GM23248 (cell line): ENCODE results near the gene ATP2A3.

Experiments
- EZH2 ChIP-seq: fragments of 200-600 bp; sonication (generic); IDR thresholded peaks from 2 replicates; pipeline ENCODE4 v1.6.1; 2018; ENCODE audit warnings: antibody characterized with exemption, mild to moderate bottlenecking; ENCODE audit not compliant: insufficient read depth, poor library complexity, severe bottlenecking
- EZH2phosphoT487 ChIP-seq: fragments of 200-600 bp; sonication (generic); IDR thresholded peaks from 2 replicates; pipeline ENCODE4 v1.6.1; 2018; ENCODE audit warnings: antibody characterized with exemption, moderate library complexity, mild to moderate bottlenecking, low read depth; ENCODE audit not compliant: insufficient read depth

DNA sequence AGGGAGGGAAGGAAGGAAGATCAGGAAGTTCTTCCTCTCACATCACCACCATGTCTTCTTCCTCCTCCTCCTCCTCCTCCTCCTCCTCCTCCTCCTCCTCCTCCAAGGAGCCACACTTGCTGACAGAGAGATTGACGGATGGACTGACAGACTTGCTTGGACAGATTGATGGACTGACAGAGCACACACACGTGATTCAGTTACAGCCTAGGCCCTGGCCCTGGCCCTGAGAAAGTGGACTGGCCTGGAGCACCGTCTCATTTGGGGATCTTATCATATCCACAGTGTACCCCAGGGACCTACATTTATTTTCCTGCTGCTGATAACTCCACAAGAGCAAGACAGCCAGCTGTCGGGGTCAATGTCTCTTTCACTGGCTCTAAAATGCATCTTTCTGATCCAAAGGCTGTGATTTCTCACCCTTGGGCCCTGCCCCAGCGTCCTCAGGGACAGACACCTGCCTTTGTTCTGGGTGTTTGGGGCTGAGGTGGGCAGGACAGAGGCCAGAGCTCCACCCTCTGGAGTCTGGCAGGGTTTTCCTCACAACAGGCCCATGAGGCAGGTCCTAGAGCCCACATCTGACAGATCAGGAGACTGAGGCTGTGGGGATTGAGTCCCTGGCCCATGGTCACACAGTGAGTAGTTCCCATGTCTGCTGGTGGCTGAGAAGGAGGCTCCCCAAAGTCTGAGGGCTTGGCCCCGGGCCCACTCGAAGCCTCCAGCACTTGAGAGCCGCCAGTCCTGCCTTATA, 45.7 kb downstream of the ATP2A3 start:
- TF ChIP-seq EZH2 = no peak
- TF ChIP-seq EZH2phosphoT487 = no peak
